ENCODE data around the gene CCDC39. TPM values are rescaled to one million over a fixed set of nuclear protein-coding genes. Genes with fewer than 3 reads are reported as not detected.
"Not testable (repeated sequence)": the region's sequence is repeated elsewhere in the genome, so short reads cannot be mapped to it uniquely, and the experiment has no call there.

The CCDC39 gene
- total RNA-seq, 2 experiments from 2014 or later = not detected

DNA sequence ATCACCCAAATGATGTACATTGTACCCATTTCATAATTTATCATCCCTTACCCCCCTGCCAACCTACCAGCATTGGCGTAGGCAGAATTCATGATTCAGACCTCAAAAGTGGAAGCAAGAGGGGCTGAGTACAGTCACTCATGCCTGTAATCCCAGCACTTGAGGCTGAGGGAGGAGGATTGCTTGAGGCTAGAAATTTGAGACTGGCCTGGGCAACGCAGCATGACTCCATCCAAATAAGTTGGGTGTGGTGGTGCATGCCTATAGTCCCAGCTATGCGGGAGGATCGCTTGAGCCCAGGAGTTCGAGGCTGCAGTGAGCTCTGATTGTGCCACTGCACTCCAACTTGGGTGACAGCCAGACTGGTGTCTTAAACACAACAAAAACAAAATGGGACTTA, 66.9 kb downstream of the CCDC39 start:
- Mint-ChIP-seq H3K9me3 (no peaks in the 10 kb centered on the region), H3K27me3 (no peaks in the 10 kb centered on the region), H3K36me3 (ENCODE audit: low read depth) (peaks cover 49% of the 10 kb centered on the region), H3K4me3 (no peak overlapping the region), H3K4me1 (no peaks in the 10 kb centered on the region), H3K27ac (no peak overlapping the region)
- CTCF ChIA-PET = no interaction called here
- DNase-seq = no peak
- POLR2A ChIA-PET = no interaction called here

DNA sequence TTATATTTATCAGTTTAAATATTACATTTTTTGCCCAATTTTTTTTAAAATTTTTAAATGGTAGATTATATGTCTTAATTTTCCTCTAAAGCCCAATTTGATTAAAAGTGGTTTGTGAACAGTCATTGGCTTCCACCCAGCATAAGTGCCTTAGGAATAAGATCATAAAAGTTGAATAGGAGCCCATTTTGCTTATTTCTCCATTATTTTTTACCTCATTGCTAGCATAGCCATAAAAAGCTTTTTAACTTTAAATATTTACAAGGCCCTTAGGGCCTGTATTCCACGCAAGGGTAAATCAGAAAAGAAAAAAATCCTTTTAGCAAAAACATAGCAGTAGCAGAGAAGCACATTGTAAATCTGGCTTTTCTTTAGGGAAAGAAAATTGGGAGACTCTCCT, 68.3 kb downstream of the CCDC39 start:
- H3K9me3 Mint-ChIP-seq = no peaks in the 10 kb centered on the region
- no peaks in the 10 kb centered on the region for H3K27me3 Mint-ChIP-seq
- no peak overlapping the region for H3K27ac Mint-ChIP-seq
- H3K4me3 Mint-ChIP-seq = no peak overlapping the region
- ChIA-PET CTCF (interaction anchor here (1.4 kb wide), 1 partner anchor 9 kb away, joined by 3 read pairs; the partner anchor contains the start of gene TTC14), POLR2A (no interaction called here)
- no peaks in the 10 kb centered on the region for H3K4me1 Mint-ChIP-seq
- no peak for DNase-seq
- peaks cover 58% of the 10 kb centered on the region for H3K36me3 Mint-ChIP-seq (ENCODE audit: low read depth)

DNA sequence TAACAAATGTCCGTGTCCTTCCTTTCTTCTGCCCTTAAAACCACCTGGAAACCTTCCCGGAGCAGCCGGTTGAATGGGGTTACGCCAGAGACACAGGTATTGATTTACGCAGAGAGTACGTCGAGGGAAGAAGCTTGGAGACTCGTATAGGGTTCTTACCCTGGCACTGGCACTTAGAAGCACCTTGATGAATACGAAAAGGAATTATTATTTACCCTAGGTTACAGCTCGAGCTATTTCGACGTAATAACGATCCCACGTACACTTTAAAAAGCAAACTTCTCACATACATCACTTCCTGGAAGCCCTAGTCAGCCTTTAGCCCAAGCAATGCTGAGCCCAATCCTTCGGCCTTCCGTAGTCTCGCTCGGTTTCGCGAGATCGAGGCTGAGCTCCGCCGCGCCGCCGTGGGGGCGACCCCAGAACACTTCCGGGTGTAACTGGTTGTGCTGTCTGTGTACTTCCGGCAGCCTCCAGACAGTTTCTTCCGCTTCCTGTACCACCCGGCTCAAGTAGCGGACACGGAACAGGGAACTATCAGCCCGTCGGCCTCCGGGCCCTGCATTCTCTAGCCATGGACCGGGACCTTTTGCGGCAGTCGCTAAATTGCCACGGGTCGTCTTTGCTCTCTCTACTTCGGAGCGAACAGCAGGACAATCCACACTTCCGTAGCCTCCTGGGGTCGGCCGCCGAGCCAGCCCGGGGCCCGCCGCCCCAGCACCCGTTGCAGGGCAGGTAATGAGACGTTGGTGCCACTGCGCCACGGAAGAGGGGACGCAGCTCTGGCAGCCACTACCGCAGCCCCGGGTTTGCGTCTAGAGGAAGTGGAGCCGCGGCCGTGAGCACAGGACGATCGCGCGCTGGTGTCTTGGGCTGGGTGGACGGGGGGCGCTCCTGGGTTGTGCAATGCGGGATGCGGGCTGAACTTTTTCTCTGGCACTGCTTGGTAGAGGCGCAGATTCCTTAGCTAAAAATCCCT, 77.3 kb downstream of the CCDC39 start, which contains the start of gene TTC14:
Gene TTC14, plus strand, starts transcription at position 476 of the 979 bp plus-strand sequence. Its CDS starts 99 bp downstream, at position 575.
- peaks cover 16% of the 10 kb centered on the region for H3K27me3 Mint-ChIP-seq
- H3K4me3 Mint-ChIP-seq = peak within 1 kb of the TSS; percentile 94
- H3K27ac Mint-ChIP-seq = peak within 1 kb of the TSS; percentile 98
- DNase-seq = peak; percentile 95
- ChIA-PET POLR2A (interaction anchor here (1.4 kb wide), 1 partner anchor 13 kb away, joined by 3 read pairs; no protein-coding TSS in a partner anchor), CTCF (interaction anchor here (1.0 to 1.4 kb wide), 2 partner anchors 9 to 24 kb away, joined by 3 to 5 read pairs; no protein-coding TSS in a partner anchor)
- H3K4me1 Mint-ChIP-seq = peaks cover 35% of the 10 kb centered on the region
- peaks cover 39% of the 10 kb centered on the region for H3K36me3 Mint-ChIP-seq (ENCODE audit: low read depth)
- H3K9me3 Mint-ChIP-seq = peaks cover 5% of the 10 kb centered on the region

DNA sequence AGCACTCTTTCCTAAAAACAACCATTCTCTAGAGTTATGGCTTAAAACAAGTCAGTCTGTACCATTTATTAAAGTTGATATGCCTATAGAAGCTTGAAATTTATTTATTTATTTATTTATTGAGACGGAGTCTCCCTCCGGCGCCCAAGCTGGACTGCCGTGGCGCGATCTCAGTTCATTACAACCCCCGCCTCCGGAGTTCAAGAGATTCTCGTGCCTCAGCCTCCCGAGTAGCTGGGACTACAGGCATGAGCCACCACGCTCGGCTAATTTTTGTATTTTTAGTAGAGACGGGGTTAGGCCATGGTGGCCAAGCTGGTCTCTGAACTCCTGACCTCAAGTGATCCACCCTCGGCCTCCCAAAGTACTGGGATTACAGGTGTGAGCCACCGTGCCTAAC, 78.8 kb downstream of the CCDC39 start:
- DNase-seq = no peak
- H3K27me3 Mint-ChIP-seq = peaks cover 21% of the 10 kb centered on the region
- CTCF ChIA-PET = interaction anchor here (0.5 to 0.6 kb wide), 2 partner anchors 951 to 1988 kb away, joined by 3 to 4 read pairs; no protein-coding TSS in a partner anchor
- POLR2A ChIA-PET = interaction anchor here (0.6 kb wide), 1 partner anchor 896 kb away, joined by 5 read pairs; no protein-coding TSS in a partner anchor
- H3K4me3 Mint-ChIP-seq = peak overlapping the region; percentile 94
- H3K36me3 Mint-ChIP-seq (ENCODE audit: low read depth) = peaks cover 25% of the 10 kb centered on the region
- H3K27ac Mint-ChIP-seq = peak overlapping the region; percentile 98
- peaks cover 5% of the 10 kb centered on the region for H3K9me3 Mint-ChIP-seq
- H3K4me1 Mint-ChIP-seq = peaks cover 32% of the 10 kb centered on the region

DNA sequence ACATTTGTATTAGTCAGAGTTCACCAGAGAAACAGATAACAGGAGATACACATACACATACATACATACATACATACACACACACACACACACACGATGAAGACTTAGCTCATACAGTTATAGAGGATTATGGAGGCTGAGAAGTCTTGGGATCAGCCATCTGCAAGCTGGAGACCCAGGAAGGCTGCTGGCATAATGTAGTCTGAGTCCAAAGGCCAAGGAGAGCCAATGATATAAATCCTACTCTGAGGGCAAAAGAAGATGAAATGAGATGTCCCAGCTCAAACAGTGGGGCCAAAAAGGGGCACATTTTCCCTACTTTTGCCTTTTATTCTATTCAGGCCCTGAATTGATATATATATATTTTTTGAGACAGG, 83.7 kb downstream of the CCDC39 start:
- ChIA-PET CTCF (no interaction called here), POLR2A (no interaction called here)
- Mint-ChIP-seq H3K4me3 (no peak overlapping the region), H3K4me1 (no peaks in the 10 kb centered on the region), H3K36me3 (ENCODE audit: low read depth) (no peaks in the 10 kb centered on the region), H3K27me3 (peaks cover 27% of the 10 kb centered on the region), H3K9me3 (peaks cover 2% of the 10 kb centered on the region), H3K27ac (no peak overlapping the region)
- DNase-seq = no peak

DNA sequence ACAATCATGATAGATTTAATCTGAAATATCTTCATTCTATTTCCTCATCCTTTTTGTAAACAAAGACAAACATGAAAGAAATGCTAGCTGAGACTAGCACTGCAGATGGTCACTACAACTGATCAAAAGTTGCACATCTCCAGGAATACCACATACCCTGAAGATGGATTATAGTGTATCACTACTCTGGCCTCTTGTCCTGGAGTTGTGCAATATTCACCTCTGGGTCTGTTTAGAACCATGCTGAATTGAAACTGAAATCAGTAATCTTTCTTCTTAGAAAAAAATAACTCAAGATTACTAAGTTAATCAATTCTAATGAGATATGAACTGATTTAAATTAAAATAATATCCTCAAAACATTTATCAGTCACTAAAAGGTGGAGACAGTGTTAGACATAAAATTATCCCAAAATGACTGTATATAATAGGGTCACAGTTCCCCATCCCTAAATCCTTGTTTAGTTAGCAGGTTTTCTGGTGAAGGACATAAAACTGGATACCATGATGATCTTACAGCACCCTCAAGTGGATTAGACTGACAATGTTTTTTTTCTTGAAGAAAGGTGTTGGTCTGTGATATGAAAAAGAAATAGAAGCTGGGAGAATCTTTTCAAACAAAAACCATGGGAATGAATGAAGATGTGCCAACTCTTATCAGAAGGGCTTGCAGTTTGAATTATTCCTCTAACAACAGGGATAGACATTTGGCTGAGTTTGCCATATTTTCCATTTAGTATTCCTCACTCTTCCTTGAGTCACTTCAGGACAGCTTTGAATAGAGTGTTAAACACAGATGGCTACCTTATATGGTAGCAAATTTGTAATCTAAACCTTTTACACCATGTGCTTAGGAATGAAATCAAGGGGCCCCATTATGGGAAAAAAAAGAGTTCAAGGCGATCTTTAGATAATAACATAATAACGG, 84.4 kb downstream of the CCDC39 start:
- Mint-ChIP-seq H3K27ac (no peak overlapping the region), H3K27me3 (peaks cover 24% of the 10 kb centered on the region), H3K4me3 (no peak overlapping the region), H3K36me3 (ENCODE audit: low read depth) (no peaks in the 10 kb centered on the region), H3K4me1 (no peaks in the 10 kb centered on the region), H3K9me3 (peaks cover 2% of the 10 kb centered on the region)
- ChIA-PET POLR2A (no interaction called here), CTCF (no interaction called here)
- DNase-seq = no peak

DNA sequence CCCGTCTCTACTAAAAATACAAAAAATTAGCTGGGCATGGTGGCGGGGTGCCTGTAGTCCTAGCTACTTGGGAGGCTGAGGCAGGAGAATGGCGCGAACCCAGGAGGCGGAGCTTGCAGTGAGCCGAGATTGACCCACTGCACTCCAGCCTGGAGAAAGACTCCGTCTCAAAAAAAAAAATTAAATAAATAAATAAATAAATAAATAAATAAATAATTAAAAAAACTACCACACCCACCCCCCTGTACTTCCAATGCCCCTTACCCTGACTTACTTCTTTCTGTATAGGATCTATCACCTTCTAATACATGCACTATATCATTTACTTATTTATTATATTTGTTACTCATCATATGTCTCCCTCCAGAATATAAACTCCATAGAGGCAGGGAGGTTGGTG, 85.7 kb downstream of the CCDC39 start:
- H3K27ac Mint-ChIP-seq; H3K36me3 Mint-ChIP-seq (ENCODE audit: low read depth); POLR2A ChIA-PET; H3K4me1 Mint-ChIP-seq; DNase-seq; H3K4me3 Mint-ChIP-seq; CTCF ChIA-PET; H3K9me3 Mint-ChIP-seq: not testable (repeated sequence)
- H3K27me3 Mint-ChIP-seq = peaks cover 16% of the 10 kb centered on the region

DNA sequence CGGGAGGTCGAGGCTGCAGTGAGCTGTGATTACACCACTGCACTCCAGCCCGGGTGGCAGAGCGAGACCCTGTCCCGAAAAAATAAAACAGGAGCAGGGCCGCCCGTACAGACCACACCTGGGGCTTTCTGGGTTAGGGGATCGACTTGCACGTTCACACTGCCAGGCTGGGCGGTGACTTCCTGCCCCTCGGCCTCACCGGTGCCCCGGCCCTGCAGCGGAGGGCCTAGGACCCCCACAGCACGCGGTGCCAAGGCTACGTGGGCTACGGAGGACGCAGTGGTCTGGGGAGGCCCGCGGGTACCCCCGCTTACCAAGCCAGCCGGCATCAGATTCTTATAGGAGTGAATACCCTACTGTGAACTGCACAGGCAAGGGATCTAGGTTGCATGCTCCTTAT, 88.9 kb downstream of the CCDC39 start:
- no peak overlapping the region for H3K27ac Mint-ChIP-seq
- DNase-seq = no peak
- no peaks in the 10 kb centered on the region for H3K9me3 Mint-ChIP-seq
- ChIA-PET CTCF (interaction anchor here (0.6 kb wide), 1 partner anchor 103 kb away, joined by 4 read pairs; no protein-coding TSS in a partner anchor), POLR2A (no interaction called here)
- no peaks in the 10 kb centered on the region for H3K4me1 Mint-ChIP-seq
- no peaks in the 10 kb centered on the region for H3K36me3 Mint-ChIP-seq (ENCODE audit: low read depth)
- no peak overlapping the region for H3K4me3 Mint-ChIP-seq
- peaks cover 16% of the 10 kb centered on the region for H3K27me3 Mint-ChIP-seq

DNA sequence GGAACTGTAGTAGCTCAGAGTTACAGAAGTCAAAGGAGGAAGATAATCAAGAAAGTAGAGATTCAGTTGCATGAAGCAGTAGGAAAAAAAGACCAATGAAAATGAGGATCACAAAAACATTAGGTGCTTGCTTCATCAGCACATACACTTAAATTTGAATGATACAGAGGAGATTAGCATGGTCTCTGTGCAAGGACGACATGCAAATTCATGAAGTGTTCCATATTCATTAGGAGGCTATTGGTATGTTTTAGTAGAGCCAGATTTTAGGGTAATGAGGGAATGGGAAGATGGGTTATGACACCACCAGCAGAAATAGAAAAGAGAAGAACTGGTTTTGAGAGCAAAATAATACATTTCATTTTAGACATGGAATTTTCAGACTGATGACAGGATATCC, 98.4 kb downstream of the CCDC39 start:
- POLR2A ChIA-PET = no interaction called here
- no peak overlapping the region for H3K4me3 Mint-ChIP-seq
- no peaks in the 10 kb centered on the region for H3K4me1 Mint-ChIP-seq
- CTCF ChIA-PET = no interaction called here
- no peaks in the 10 kb centered on the region for H3K36me3 Mint-ChIP-seq (ENCODE audit: low read depth)
- H3K9me3 Mint-ChIP-seq = no peaks in the 10 kb centered on the region
- H3K27ac Mint-ChIP-seq = no peak overlapping the region
- DNase-seq = no peak
- H3K27me3 Mint-ChIP-seq = peaks cover 8% of the 10 kb centered on the region

DNA sequence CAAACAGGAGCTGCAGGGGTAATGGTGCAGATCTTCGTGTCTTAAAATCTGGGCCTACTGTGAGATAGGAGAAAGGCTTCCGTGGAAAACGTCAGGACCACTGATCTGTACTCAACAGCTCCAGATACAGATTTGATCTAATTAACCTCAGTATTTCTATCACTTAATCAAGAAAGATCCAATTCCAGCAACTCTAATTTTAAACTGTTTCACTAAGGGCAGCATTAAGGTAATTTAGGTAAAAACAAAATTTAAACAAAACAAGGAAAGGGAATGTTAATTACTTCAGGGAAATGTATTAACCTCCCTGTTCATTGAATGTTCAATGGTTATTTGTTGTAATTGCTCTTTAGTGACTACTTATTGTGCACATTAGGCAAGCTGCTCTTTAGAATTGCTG, 103.7 kb downstream of the CCDC39 start:
- H3K27ac Mint-ChIP-seq = no peak overlapping the region
- H3K36me3 Mint-ChIP-seq (ENCODE audit: low read depth) = no peaks in the 10 kb centered on the region
- H3K4me1 Mint-ChIP-seq = no peaks in the 10 kb centered on the region
- H3K27me3 Mint-ChIP-seq = no peaks in the 10 kb centered on the region
- POLR2A ChIA-PET = no interaction called here
- no peaks in the 10 kb centered on the region for H3K9me3 Mint-ChIP-seq
- no peak for DNase-seq
- CTCF ChIA-PET = no interaction called here
- H3K4me3 Mint-ChIP-seq = no peak overlapping the region

DNA sequence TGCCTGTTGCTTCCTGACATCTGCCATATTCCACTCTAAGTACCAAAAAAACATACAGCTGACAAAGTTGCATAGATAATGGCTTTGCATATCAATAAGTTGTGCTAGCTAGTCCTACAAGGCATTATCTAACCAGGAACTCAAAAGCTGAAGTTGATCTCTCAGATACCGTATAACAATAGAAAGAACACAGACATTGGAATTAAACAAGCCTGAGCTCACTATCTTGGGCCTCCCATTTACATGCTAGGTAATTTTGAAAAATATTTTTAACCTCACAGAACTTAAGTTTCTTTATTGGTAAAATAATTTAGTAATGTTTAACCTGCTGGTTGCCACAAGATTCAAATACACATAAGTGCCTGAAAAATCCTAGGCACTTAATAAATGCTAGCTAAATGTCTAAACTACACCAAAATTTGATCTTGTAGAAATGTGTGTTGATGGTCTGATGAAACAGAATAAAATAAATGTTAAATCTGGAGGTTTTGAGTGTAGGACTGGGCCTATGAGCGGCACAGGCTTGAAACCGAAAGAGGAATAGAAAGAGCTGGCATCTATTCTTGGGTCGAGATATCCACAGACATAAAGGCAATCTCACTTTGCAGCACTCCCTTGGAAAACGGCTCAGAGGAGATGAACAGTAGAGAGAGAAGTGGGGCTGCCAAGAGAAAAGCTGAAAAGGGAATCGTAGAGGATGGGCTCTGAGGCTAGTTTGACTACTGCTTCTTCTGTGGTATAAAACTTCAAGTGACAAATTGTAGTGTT, 107.3 kb downstream of the CCDC39 start:
- no peaks in the 10 kb centered on the region for H3K4me1 Mint-ChIP-seq
- CTCF ChIA-PET = no interaction called here
- DNase-seq = no peak

DNA sequence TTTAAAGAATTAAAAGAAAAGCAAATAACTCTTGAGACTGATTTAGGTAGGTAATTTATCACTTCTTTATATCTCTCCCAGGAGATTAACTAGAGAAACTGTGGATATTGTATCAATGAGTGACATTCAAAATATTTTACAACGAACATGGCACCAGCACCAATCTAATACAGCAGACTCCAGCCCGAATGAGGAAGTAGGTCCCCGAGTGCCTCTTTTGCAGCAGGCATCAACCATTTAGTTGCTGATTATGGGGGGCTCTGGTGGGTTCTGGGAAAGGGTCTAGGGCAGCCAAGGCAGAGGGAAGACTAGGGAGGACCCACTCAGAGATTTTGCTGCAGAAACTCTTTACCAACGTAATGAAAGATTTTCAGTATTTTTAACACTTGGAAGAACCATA, 109.1 kb downstream of the CCDC39 start:
- no peaks in the 10 kb centered on the region for H3K9me3 Mint-ChIP-seq

More for the DNA sequence above, 107.3 kb downstream of the CCDC39 start:
- peaks cover 5% of the 10 kb centered on the region for H3K27me3 Mint-ChIP-seq
- H3K9me3 Mint-ChIP-seq = no peaks in the 10 kb centered on the region
- H3K4me3 Mint-ChIP-seq = no peak overlapping the region
- POLR2A ChIA-PET = interaction anchor here (0.7 kb wide), 1 partner anchor 1826 kb away, joined by 5 read pairs; no protein-coding TSS in a partner anchor
- no peak overlapping the region for H3K27ac Mint-ChIP-seq
- no peaks in the 10 kb centered on the region for H3K36me3 Mint-ChIP-seq (ENCODE audit: low read depth)

More for the DNA sequence above, 109.1 kb downstream of the CCDC39 start:
- H3K4me1 Mint-ChIP-seq = no peaks in the 10 kb centered on the region
- peaks cover 6% of the 10 kb centered on the region for H3K27me3 Mint-ChIP-seq
- no peaks in the 10 kb centered on the region for H3K36me3 Mint-ChIP-seq (ENCODE audit: low read depth)
- DNase-seq = no peak
- H3K27ac Mint-ChIP-seq = no peak overlapping the region
- ChIA-PET CTCF (no interaction called here), POLR2A (no interaction called here)
- H3K4me3 Mint-ChIP-seq = no peak overlapping the region

Data from activated CD4-positive, alpha-beta T cell treated with anti-CD3 and anti-CD28 coated beads, Interleukin-2, amount 10 ng/mL, durations not matched to agents 7 days and 5 days (primary cell).